ENCODE measurements around the gene CCND2.

Gene CCND2

DNA sequence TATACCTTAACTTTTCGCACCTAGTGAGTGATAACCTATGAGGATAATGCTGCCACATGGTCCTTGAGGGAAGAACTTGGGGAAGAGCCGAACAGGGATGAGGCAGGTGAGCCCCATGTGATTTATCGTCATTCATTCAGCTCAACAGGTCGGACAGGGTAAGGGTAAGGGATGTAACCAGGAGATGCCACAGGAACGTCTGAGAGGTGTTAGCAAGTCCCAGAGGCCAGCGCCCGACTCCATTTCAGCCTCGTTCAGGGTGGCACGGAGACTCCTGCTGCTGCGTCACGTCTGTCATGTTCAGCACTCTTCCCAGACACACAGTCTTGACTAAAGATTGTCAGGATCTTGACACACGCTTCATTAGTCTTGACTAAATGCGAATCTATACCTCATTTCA is 24.1 kb downstream of the CCND2 start:
- CTCF ChIA-PET = no interaction called here
- H3K27ac ChIP-seq (ENCODE audit: extremely low read depth, low read depth, low read length) = no peak overlapping the region
- no peaks in the 10 kb centered on the region for H3K4me1 ChIP-seq (ENCODE audit: control insufficient read depth, insufficient read depth, low read length)
- peaks cover 25 to 58% of the 10 kb centered on the region in 2 experiments for H3K36me3 ChIP-seq (ENCODE audit: control insufficient read depth in 2 of 2, insufficient read depth in 1 of 2, low read length in 2 of 2)
- no peak overlapping the region for H3K4me3 ChIP-seq (ENCODE audit: low read depth, low read length)
- H3K9me3 ChIP-seq (ENCODE audit: control insufficient read depth, insufficient read depth, low read depth, low read length) = no peaks in the 10 kb centered on the region
- POLR2A ChIA-PET = no interaction called here
- TF ChIP-seq, protein P1, sequence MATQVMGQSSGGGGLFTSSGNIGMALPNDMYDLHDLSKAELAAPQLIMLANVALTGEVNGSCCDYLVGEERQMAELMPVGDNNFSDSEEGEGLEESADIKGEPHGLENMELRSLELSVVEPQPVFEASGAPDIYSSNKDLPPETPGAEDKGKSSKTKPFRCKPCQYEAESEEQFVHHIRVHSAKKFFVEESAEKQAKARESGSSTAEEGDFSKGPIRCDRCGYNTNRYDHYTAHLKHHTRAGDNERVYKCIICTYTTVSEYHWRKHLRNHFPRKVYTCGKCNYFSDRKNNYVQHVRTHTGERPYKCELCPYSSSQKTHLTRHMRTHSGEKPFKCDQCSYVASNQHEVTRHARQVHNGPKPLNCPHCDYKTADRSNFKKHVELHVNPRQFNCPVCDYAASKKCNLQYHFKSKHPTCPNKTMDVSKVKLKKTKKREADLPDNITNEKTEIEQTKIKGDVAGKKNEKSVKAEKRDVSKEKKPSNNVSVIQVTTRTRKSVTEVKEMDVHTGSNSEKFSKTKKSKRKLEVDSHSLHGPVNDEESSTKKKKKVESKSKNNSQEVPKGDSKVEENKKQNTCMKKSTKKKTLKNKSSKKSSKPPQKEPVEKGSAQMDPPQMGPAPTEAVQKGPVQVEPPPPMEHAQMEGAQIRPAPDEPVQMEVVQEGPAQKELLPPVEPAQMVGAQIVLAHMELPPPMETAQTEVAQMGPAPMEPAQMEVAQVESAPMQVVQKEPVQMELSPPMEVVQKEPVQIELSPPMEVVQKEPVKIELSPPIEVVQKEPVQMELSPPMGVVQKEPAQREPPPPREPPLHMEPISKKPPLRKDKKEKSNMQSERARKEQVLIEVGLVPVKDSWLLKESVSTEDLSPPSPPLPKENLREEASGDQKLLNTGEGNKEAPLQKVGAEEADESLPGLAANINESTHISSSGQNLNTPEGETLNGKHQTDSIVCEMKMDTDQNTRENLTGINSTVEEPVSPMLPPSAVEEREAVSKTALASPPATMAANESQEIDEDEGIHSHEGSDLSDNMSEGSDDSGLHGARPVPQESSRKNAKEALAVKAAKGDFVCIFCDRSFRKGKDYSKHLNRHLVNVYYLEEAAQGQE (tag by site-specific recombination; IDR thresholded peaks at IDR 0.05) = no peak
- TF ChIP-seq TRIM28 (IDR thresholded peaks at IDR 0.05; ENCODE audit: borderline replicate concordance, low read length) (no peak), ZNF426 (tag by site-specific recombination; IDR thresholded peaks at IDR 0.05) (no peak), ZNF184 (tag by site-specific recombination; IDR thresholded peaks at IDR 0.05) (no peak), ZNF362 (tag by site-specific recombination; IDR thresholded peaks at IDR 0.05) (0 out of 2 replicates have a peak, but pooled peaks have one; percentile 19)

DNA sequence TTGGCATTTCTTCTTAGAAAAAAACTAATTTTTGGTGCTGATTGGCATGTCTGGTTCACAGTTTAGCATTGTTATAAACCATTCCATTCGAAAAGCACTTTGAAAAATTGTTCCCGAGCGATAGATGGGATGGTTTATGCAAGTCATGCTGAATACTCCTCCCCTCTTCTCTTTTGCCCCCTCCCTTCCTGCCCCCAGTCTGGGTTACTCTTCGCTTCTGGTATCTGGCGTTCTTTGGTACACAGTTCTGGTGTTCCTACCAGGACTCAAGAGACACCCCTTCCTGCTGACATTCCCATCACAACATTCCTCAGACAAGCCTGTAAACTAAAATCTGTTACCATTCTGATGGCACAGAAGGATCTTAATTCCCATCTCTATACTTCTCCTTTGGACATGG is 27.3 kb downstream of the CCND2 start:
- Histone ChIP-seq H3K4me1 (ENCODE audit: control insufficient read depth, insufficient read depth, low read length) (no peaks in the 10 kb centered on the region), H3K36me3 (ENCODE audit: control insufficient read depth in 2 of 2, insufficient read depth in 1 of 2, low read length in 2 of 2) (peaks cover 25 to 56% of the 10 kb centered on the region in 2 experiments), H3K9me3 (ENCODE audit: control insufficient read depth, insufficient read depth, low read depth, low read length) (no peaks in the 10 kb centered on the region), H3K4me3 (ENCODE audit: low read depth, low read length) (no peak overlapping the region), H3K27ac (ENCODE audit: extremely low read depth, low read depth, low read length) (no peak overlapping the region)
- CTCF ChIA-PET = no interaction called here
- POLR2A ChIA-PET = interaction anchor here (0.7 kb wide), 1 partner anchor 427 kb away, joined by 3 read pairs; no protein-coding TSS in a partner anchor
- TF ChIP-seq ZNF121 (tag by site-specific recombination; IDR thresholded peaks at IDR 0.05) = no peak
- no peak for TF ChIP-seq ZNF843 (tag by site-specific recombination; IDR thresholded peaks at IDR 0.05)
- TF ChIP-seq ZBTB26 (tag by site-specific recombination; optimal IDR thresholded peaks at IDR 0.05) = no peak

- ChIA-PET POLR2A (no interaction called here), CTCF (interaction anchor here (0.6 kb wide), 1 partner anchor 250 kb away, joined by 6 read pairs; no protein-coding TSS in a partner anchor)
- H3K4me3 ChIP-seq (ENCODE audit: low read depth, low read length) = no peak overlapping the region
- no peak overlapping the region for H3K27ac ChIP-seq (ENCODE audit: extremely low read depth, low read depth, low read length)
- H3K36me3 ChIP-seq (ENCODE audit: control insufficient read depth in 2 of 2, insufficient read depth in 1 of 2, low read length in 2 of 2) = peaks cover 25 to 52% of the 10 kb centered on the region in 2 experiments
- no peaks in the 10 kb centered on the region for H3K4me1 ChIP-seq (ENCODE audit: control insufficient read depth, insufficient read depth, low read length)
- no peaks in the 10 kb centered on the region for H3K9me3 ChIP-seq (ENCODE audit: control insufficient read depth, insufficient read depth, low read depth, low read length)
- no peak for TF ChIP-seq ZNF549 (tag by site-specific recombination; IDR thresholded peaks at IDR 0.05)
- TF ChIP-seq, protein P2, sequence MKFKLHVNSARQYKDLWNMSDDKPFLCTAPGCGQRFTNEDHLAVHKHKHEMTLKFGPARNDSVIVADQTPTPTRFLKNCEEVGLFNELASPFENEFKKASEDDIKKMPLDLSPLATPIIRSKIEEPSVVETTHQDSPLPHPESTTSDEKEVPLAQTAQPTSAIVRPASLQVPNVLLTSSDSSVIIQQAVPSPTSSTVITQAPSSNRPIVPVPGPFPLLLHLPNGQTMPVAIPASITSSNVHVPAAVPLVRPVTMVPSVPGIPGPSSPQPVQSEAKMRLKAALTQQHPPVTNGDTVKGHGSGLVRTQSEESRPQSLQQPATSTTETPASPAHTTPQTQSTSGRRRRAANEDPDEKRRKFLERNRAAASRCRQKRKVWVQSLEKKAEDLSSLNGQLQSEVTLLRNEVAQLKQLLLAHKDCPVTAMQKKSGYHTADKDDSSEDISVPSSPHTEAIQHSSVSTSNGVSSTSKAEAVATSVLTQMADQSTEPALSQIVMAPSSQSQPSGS (tag by site-specific recombination; IDR thresholded peaks at IDR 0.05; ENCODE audit: low read depth) = no peak
- TF ChIP-seq, protein P3, sequence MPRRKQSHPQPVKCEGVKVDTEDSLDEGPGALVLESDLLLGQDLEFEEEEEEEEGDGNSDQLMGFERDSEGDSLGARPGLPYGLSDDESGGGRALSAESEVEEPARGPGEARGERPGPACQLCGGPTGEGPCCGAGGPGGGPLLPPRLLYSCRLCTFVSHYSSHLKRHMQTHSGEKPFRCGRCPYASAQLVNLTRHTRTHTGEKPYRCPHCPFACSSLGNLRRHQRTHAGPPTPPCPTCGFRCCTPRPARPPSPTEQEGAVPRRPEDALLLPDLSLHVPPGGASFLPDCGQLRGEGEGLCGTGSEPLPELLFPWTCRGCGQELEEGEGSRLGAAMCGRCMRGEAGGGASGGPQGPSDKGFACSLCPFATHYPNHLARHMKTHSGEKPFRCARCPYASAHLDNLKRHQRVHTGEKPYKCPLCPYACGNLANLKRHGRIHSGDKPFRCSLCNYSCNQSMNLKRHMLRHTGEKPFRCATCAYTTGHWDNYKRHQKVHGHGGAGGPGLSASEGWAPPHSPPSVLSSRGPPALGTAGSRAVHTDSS (tag by site-specific recombination; IDR thresholded peaks at IDR 0.05) = no peak
- TF ChIP-seq, protein P4, sequence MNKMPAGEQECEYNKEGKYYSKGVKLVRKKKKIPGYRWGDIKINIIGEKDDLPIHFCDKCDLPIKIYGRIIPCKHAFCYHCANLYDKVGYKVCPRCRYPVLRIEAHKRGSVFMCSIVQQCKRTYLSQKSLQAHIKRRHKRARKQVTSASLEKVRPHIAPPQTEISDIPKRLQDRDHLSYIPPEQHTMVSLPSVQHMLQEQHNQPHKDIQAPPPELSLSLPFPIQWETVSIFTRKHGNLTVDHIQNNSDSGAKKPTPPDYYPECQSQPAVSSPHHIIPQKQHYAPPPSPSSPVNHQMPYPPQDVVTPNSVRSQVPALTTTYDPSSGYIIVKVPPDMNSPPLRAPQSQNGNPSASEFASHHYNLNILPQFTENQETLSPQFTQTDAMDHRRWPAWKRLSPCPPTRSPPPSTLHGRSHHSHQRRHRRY (tag by site-specific recombination; IDR thresholded peaks at IDR 0.05) = no peak
- no peak for TF ChIP-seq ZBTB20 (tag by site-specific recombination; IDR thresholded peaks at IDR 0.05)
- TF ChIP-seq ZFP3 (tag by site-specific recombination; IDR thresholded peaks at IDR 0.05; ENCODE audit: low read depth) = no peak
- TF ChIP-seq ZNF791 (tag by site-specific recombination; IDR thresholded peaks at IDR 0.05) = no peak
- TF ChIP-seq ZBTB1 (tag by site-specific recombination; IDR thresholded peaks at IDR 0.05) = no peak
- no peak for TF ChIP-seq ZNF239 (tag by site-specific recombination; IDR thresholded peaks at IDR 0.05)
- no peak for TF ChIP-seq BCL11B (tag by site-specific recombination; IDR thresholded peaks at IDR 0.05; ENCODE audit: low read depth)
- TF ChIP-seq ZNF654 (tag by site-specific recombination; IDR thresholded peaks at IDR 0.05; ENCODE audit: low read depth) = no peak
Observed at GRCh38 chr12:4301932-4302501, 28.5 kb downstream of the CCND2 start.

All from HEK293 (cell line).